ENCODE results near the gene RC3H2. TPM values are rescaled to one million over a fixed set of nuclear protein-coding genes. Genes with fewer than 3 reads are reported as not detected.

The RC3H2 gene
- total and polyA plus RNA-seq, 2 donors (not counting 3 experiments of a cell fraction or from before 2014, with no cell fraction given), result 25.3 to 63.0 TPM

- Histone ChIP-seq H3K27me3 (ENCODE audit: control insufficient read depth in 2 of 2, insufficient read depth in 2 of 2, low read length in 2 of 2) (no peaks in the 10 kb centered on the region), H2AFZ (ENCODE audit: low read depth, low read length) (no peak overlapping the region), H3K79me2 (ENCODE audit: control insufficient read depth, insufficient read depth, low read length) (peaks cover 11% of the 10 kb centered on the region), H3K9me1 (replicated peaks; ENCODE audit: control insufficient read depth, extremely low read depth, insufficient read depth, low read length) (no peaks in the 10 kb centered on the region), H3K9me3 (replicated peaks; ENCODE audit: control insufficient read depth, insufficient read depth, low read length) (no peaks in the 10 kb centered on the region), H3K27ac (ENCODE audit: insufficient read depth, low read depth, low read length) (peak overlapping the region; percentile 97), H3K9ac (replicated peaks; ENCODE audit: extremely low read depth, insufficient read depth, low read length) (peak overlapping the region; percentile 85), H3K4me2 (ENCODE audit: insufficient read depth, low read length) (peak overlapping the region; percentile 82), H3K4me3 (replicated peaks in 1 of 3; ENCODE audit: insufficient read depth in 1 of 3, low read depth in 1 of 3, low read length in 3 of 3) (peak overlapping the region in 1 of 3 experiments; percentile 29), H3K36me3 (ENCODE audit: control insufficient read depth in 2 of 2, extremely low read depth in 1 of 2, insufficient read depth in 2 of 2, low read length in 2 of 2) (peaks cover 4 to 10% of the 10 kb centered on the region in 2 experiments), H4K20me1 (replicated peaks; ENCODE audit: control insufficient read depth, extremely low read depth, insufficient read depth, low read length) (no peaks in the 10 kb centered on the region), H3K4me1 (ENCODE audit: control insufficient read depth, extremely low read depth, insufficient read depth, low read length) (peaks cover 72% of the 10 kb centered on the region)
- CTCF ChIA-PET, result interaction anchor here (1.0 to 1.8 kb wide), 8 partner anchors 8 to 354 kb away, joined by 3 to 9 read pairs (median 6); partner anchors contain the start of gene PDCL
- intact Hi-C loops (cut with micrococcal nuclease) (loop anchor here (1.0 to 10.0 kb wide), 5 partner anchors 8 to 1535 kb away; partner anchors contain the start of genes MRRF, PDCL and RBM18), dilution Hi-C loops (cut with MboI; ENCODE audit: extremely low pct_ligation_motif_present, low sequenced_read_pairs) (no loop called here)
- BruUV-seq (replicated peaks), result no TSS peak
- POLR2A ChIA-PET, result interaction anchor here (0.7 to 1.6 kb wide), 3 partner anchors 8 to 694 kb away, joined by 3 to 7 read pairs (median 4); partner anchors contain the start of genes PDCL and RABGAP1
- FAIRE-seq (peak; percentile 83), DNase-seq (ENCODE audit: low read depth, low spot score) (peak; percentile 97)
- peak; percentile 53 for TF ChIP-seq MYC (IDR thresholded peaks at IDR 0.05; ENCODE audit: low read depth, low read length)
- TF ChIP-seq GATA2 (IDR thresholded peaks at IDR 0.05; ENCODE audit: insufficient read depth, insufficient read length, low read depth, low read length), result peak; percentile 100
- peak; percentile 94 for TF ChIP-seq JUN (IDR thresholded peaks at IDR 0.05; ENCODE audit: borderline replicate concordance, insufficient read depth, insufficient read length, low read depth)
- TF ChIP-seq EZH2 (IDR thresholded peaks at IDR 0.05; ENCODE audit: borderline replicate concordance, low read depth, low read length, severe bottlenecking), result no peak
- peak; percentile 96 for TF ChIP-seq POLR2AphosphoS5 (IDR thresholded peaks at IDR 0.05; ENCODE audit: insufficient read depth, low read depth, low read length)
- TF ChIP-seq MAX (IDR thresholded peaks at IDR 0.05; ENCODE audit: insufficient read depth, insufficient read length), result peak; percentile 86
- TF ChIP-seq, protein P1, sequence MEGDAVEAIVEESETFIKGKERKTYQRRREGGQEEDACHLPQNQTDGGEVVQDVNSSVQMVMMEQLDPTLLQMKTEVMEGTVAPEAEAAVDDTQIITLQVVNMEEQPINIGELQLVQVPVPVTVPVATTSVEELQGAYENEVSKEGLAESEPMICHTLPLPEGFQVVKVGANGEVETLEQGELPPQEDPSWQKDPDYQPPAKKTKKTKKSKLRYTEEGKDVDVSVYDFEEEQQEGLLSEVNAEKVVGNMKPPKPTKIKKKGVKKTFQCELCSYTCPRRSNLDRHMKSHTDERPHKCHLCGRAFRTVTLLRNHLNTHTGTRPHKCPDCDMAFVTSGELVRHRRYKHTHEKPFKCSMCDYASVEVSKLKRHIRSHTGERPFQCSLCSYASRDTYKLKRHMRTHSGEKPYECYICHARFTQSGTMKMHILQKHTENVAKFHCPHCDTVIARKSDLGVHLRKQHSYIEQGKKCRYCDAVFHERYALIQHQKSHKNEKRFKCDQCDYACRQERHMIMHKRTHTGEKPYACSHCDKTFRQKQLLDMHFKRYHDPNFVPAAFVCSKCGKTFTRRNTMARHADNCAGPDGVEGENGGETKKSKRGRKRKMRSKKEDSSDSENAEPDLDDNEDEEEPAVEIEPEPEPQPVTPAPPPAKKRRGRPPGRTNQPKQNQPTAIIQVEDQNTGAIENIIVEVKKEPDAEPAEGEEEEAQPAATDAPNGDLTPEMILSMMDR (IDR thresholded peaks at IDR 0.05; ENCODE audit: extremely low read depth in 1 of 2, insufficient read depth in 1 of 2, low read depth in 1 of 2, low read length in 2 of 2), result no peak
- TF ChIP-seq POLR2A (IDR thresholded peaks at IDR 0.05; ENCODE audit: low read depth, low read length), result peak; percentile 86
- peak; percentile 92 for TF ChIP-seq FOS (IDR thresholded peaks at IDR 0.05; ENCODE audit: borderline replicate concordance, insufficient read depth, low read length)
These were observed 85.2 kb downstream of the RC3H2 start for GRCh38 chr9:122819791-122820489.

Measured in endothelial cell of umbilical vein (primary cell).